ENCODE measurements around the gene ATP1B2.

DNA sequence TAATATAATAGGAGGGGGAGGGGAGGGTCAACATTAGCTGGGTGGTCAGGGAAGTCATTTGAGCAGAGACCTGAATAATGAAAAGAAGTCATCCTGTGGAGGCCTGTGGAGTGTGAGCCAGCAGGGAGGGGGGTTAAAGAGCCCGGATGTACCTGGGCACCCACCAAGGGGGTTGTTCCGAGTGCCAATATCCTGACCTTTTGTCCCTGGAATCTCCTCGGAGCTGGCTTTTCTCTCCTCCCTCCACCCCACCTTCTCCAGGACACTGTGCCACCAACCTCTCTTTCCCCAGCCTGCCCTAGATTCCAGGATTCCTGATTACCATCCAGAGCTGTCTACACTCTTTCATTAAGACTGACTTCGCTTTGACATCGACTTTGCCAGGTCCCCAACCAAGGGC, 14.6 kb upstream of the ATP1B2 start:
- TF ChIP-seq, protein P1, sequence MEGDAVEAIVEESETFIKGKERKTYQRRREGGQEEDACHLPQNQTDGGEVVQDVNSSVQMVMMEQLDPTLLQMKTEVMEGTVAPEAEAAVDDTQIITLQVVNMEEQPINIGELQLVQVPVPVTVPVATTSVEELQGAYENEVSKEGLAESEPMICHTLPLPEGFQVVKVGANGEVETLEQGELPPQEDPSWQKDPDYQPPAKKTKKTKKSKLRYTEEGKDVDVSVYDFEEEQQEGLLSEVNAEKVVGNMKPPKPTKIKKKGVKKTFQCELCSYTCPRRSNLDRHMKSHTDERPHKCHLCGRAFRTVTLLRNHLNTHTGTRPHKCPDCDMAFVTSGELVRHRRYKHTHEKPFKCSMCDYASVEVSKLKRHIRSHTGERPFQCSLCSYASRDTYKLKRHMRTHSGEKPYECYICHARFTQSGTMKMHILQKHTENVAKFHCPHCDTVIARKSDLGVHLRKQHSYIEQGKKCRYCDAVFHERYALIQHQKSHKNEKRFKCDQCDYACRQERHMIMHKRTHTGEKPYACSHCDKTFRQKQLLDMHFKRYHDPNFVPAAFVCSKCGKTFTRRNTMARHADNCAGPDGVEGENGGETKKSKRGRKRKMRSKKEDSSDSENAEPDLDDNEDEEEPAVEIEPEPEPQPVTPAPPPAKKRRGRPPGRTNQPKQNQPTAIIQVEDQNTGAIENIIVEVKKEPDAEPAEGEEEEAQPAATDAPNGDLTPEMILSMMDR (IDR thresholded peaks at IDR 0.05), result no peak
- no peak for TF ChIP-seq EP300 (IDR thresholded peaks at IDR 0.05)
- no peak for TF ChIP-seq POLR2AphosphoS5 (IDR thresholded peaks at IDR 0.05)

All from stomach (tissue), 4 donors.